IMR-90 (cell line): ENCODE data around the gene SARNP. TPM values are rescaled to one million over a fixed set of nuclear protein-coding genes. Genes with fewer than 3 reads are reported as not detected.

Source experiments
- ATAC-seq: fragments of 200-7000 bp; cut with Tn5 transposase; 2 replicates; pipeline ENCODE4 v1.9.1; 2020; ENCODE audit warnings: low read depth, mild to moderate bottlenecking, moderate library complexity
- BruUV-seq: library from RNA; stranded (reverse); fragments of 400-500 nt; replicated peaks from 2 replicates; lab custom pipeline; 2021; lab: Mats Ljungman, UMichigan
- CTCF ChIA-PET: fragments of 300-600 bp; formaldehyde crosslinking; extraction: SDS; loops from one replicate; lab custom pipeline; 2021; ENCODE audit warnings: antibody characterized with exemption; lab: Yijun Ruan, JAX
- POLR2A ChIA-PET: fragments of 300-600 bp; sonication (Branson Sonifier 250); formaldehyde crosslinking; loops from one replicate; lab custom pipeline; 2022; ENCODE audit warnings: antibody characterized with exemption; ENCODE audit not compliant: unreplicated experiment; lab: Charles Lee
- DNase-seq: peaks from one replicate; pipeline ENCODE4 v3.0.0; 2013
- H2AFZ ChIP-seq: replicated peaks from 2 replicates; pipeline ENCODE3; 2013; ENCODE audit warnings: low read length, mild to moderate bottlenecking; ENCODE audit not compliant: poor library complexity
- H2AK5ac ChIP-seq: 2 replicates; pipeline ENCODE4 v1.6.1; 2013; ENCODE audit warnings: low read depth, low read length, inconsistent platforms
- H2AK9ac ChIP-seq: replicated peaks from 2 replicates; pipeline ENCODE3; 2013; ENCODE audit warnings: mild to moderate bottlenecking, low read depth, low read length, moderate library complexity; ENCODE audit not compliant: poor library complexity
- H2BK120ac ChIP-seq: 2 replicates; pipeline ENCODE4 v1.6.1; 2013; ENCODE audit warnings: low read depth, low read length, inconsistent platforms
- H2BK15ac ChIP-seq: 3 replicates; pipeline ENCODE4 v1.6.1; 2013; ENCODE audit warnings: low read depth, low read length, inconsistent platforms
- H2BK20ac ChIP-seq: 2 replicates; pipeline ENCODE4 v1.6.1; 2013; ENCODE audit warnings: low read depth, mild to moderate bottlenecking, inconsistent platforms, low read length, moderate library complexity
- H2BK5ac ChIP-seq: 2 replicates; pipeline ENCODE4 v1.6.1; 2013; ENCODE audit warnings: mild to moderate bottlenecking, low read depth, low read length, inconsistent platforms; ENCODE audit not compliant: poor library complexity, severe bottlenecking
- H3K14ac ChIP-seq: replicated peaks from 2 replicates; pipeline ENCODE4 v1.6.1; 2013; ENCODE audit warnings: low read depth, low read length, inconsistent platforms
- H3K18ac ChIP-seq: 2 replicates; pipeline ENCODE4 v1.6.1; 2013; ENCODE audit warnings: low read depth, low read length, control low read depth
- H3K23ac ChIP-seq: 2 replicates; pipeline ENCODE4 v1.6.1; 2013; ENCODE audit warnings: low read depth, low read length, inconsistent platforms
- H3K27ac ChIP-seq: 2 replicates; pipeline ENCODE4 v1.5.1; 2013; ENCODE audit warnings: mild to moderate bottlenecking, control low read depth, low read length; ENCODE audit not compliant: insufficient read depth
- H3K27me3 ChIP-seq: 2 replicates; pipeline ENCODE4 v1.6.1; 2013; ENCODE audit warnings: low read length; ENCODE audit not compliant: control insufficient read depth, insufficient read depth
- H3K36me3 ChIP-seq: 2 replicates; pipeline ENCODE4 v1.6.1; 2013; ENCODE audit warnings: low read length, mixed read lengths; ENCODE audit not compliant: control insufficient read depth, insufficient read depth
- H3K4ac ChIP-seq: 2 replicates; pipeline ENCODE4 v1.6.1; 2013; ENCODE audit warnings: low read depth, low read length, inconsistent platforms
- H3K4me1 ChIP-seq: 2 replicates; pipeline ENCODE4 v1.6.1; 2013; ENCODE audit warnings: low read length, mixed read lengths; ENCODE audit not compliant: control insufficient read depth, insufficient read depth
- H3K4me2 ChIP-seq: 2 replicates; pipeline ENCODE4 v1.6.1; 2013; ENCODE audit warnings: low read depth, mild to moderate bottlenecking, control low read depth, low read length, moderate library complexity
- H3K4me3 ChIP-seq: 2 replicates; pipeline ENCODE4 v1.5.1; 2013; ENCODE audit warnings: low read depth, mild to moderate bottlenecking, control low read depth, low read length, moderate library complexity; ENCODE audit not compliant: insufficient read depth
- H3K56ac ChIP-seq: 2 replicates; pipeline ENCODE4 v1.6.1; 2013; ENCODE audit warnings: low read length, inconsistent platforms; ENCODE audit not compliant: insufficient read depth; ENCODE audit errors: extremely low read depth
- H3K79me1 ChIP-seq, 2 experiments: 2 replicates each; pipeline ENCODE4 v1.6.1; 2013; ENCODE audit warnings: low read length in 2 of 2, inconsistent platforms in 1 of 2, low read depth in 1 of 2
- H3K9ac ChIP-seq: 2 replicates; pipeline ENCODE4 v1.6.1; 2013; ENCODE audit warnings: low read depth, low read length, control low read depth
- H3K9me1 ChIP-seq: 2 replicates; pipeline ENCODE4 v1.6.1; 2013; ENCODE audit warnings: low read length, inconsistent platforms; ENCODE audit not compliant: insufficient read depth
- H3K9me3 ChIP-seq: 2 replicates; pipeline ENCODE4 v1.6.1; 2013; ENCODE audit warnings: low read length; ENCODE audit not compliant: control insufficient read depth, insufficient read depth
- H4K20me1 ChIP-seq: 2 replicates; pipeline ENCODE4 v1.6.1; 2013; ENCODE audit warnings: low read length, inconsistent platforms; ENCODE audit not compliant: insufficient read depth
- H4K5ac ChIP-seq: 2 replicates; pipeline ENCODE4 v1.6.1; 2013; ENCODE audit warnings: mild to moderate bottlenecking, low read depth, low read length, control low read depth
- H4K8ac ChIP-seq, 2 experiments: 2 replicates each; pipeline ENCODE4 v1.6.1; 2013; ENCODE audit warnings: low read depth in 2 of 2, low read length in 2 of 2, control low read depth in 1 of 2, inconsistent platforms in 1 of 2
- H4K91ac ChIP-seq: 2 replicates; pipeline ENCODE4 v1.6.1; 2013; ENCODE audit warnings: low read depth, low read length, inconsistent platforms; ENCODE audit not compliant: insufficient read depth
- BHLHE40 ChIP-seq: fragments of 150-350 bp; IDR thresholded peaks from 2 replicates; pipeline ENCODE4 v1.6.1; 2016; ENCODE audit warnings: mild to moderate bottlenecking, low read depth, low read length
- CEBPB ChIP-seq: IDR thresholded peaks from 2 replicates; pipeline ENCODE4 v1.6.1; 2012; ENCODE audit warnings: low read depth, low read length, improper control_type of control experiment
- CHD1 ChIP-seq: IDR thresholded peaks from 2 replicates; pipeline ENCODE4 v1.6.1; 2012; ENCODE audit warnings: low read depth, low read length, improper control_type of control experiment
- FOS ChIP-seq: fragments of 150-350 bp; IDR thresholded peaks from 2 replicates; pipeline ENCODE4 v1.6.1; 2016; ENCODE audit warnings: low read depth, low read length
- MAFK ChIP-seq: IDR thresholded peaks from 2 replicates; pipeline ENCODE4 v1.6.1; 2012; ENCODE audit warnings: low read depth, low read length, improper control_type of control experiment
- MAZ ChIP-seq: IDR thresholded peaks from 2 replicates; pipeline ENCODE4 v1.6.1; 2012; ENCODE audit warnings: low read depth, mild to moderate bottlenecking, low read length, improper control_type of control experiment, moderate library complexity, borderline replicate concordance
- MXI1 ChIP-seq: IDR thresholded peaks from 2 replicates; pipeline ENCODE4 v1.6.1; 2012; ENCODE audit warnings: low read depth, mild to moderate bottlenecking, low read length, moderate library complexity, borderline replicate concordance
- POLR2A ChIP-seq: IDR thresholded peaks from 2 replicates; pipeline ENCODE4 v1.6.1; 2012; ENCODE audit warnings: mild to moderate bottlenecking, low read depth, low read length
- RAD21 ChIP-seq: IDR thresholded peaks from 2 replicates; pipeline ENCODE4 v1.6.1; 2012; ENCODE audit warnings: low read length, improper control_type of control experiment
- RFX5 ChIP-seq: IDR thresholded peaks from 2 replicates; pipeline ENCODE4 v1.8.0; 2012; ENCODE audit warnings: low read depth, mild to moderate bottlenecking, low read length, moderate library complexity
- SMC3 ChIP-seq: fragments of 150-350 bp; IDR thresholded peaks from 2 replicates; pipeline ENCODE4 v1.6.1; 2016; ENCODE audit warnings: low read depth, mild to moderate bottlenecking, antibody characterized with exemption, low read length, moderate library complexity
- USF2 ChIP-seq: fragments of 150-350 bp; IDR thresholded peaks from 2 replicates; pipeline ENCODE4 v1.6.1; 2017; ENCODE audit warnings: mild to moderate bottlenecking, antibody characterized with exemption, low read length, low read depth
- whole genome bisulfite sequencing, 2 experiments: methylation state at CpG; one replicate each; pipeline versions ENCODE4 v1.1.5 to v1.1.7; 2013; ENCODE audit warnings: missing lambda C conversion rate in 2 of 2; ENCODE audit not compliant: insufficient read length in 1 of 2; ENCODE audit errors: extremely low coverage in 2 of 2; 5-methylcytosine and 5-hydroxymethylcytosine counted together
- dilution Hi-C: fragments of 300-500 bp; cut with HindIII; formaldehyde crosslinking; loops from one replicate; pipeline ENCODE4 v1.14.3; 2018; ENCODE audit warnings: low sequenced_read_pairs; ENCODE audit not compliant: unreplicated experiment
- in situ Hi-C: fragments of 300-500 bp; cut with MboI; formaldehyde crosslinking; loops from 3 replicates; pipeline ENCODE4 v1.14.3; 2019; ENCODE audit warnings: low sequenced_read_pairs, inconsistent platforms, mixed read lengths
- intact Hi-C: fragments of 100-400 bp; cut with micrococcal nuclease; formaldehyde crosslinking; loops from 2 replicates; pipeline ENCODE4 v1.10.0; 2022
- polyA plus RNA-seq, 3 experiments: library from polyadenylated mRNA; depleted of rRNA; stranded (reverse); fragments of >200 nt; gene quantifications; 2 replicates each; pipeline ENCODE4 v1.2.3, GENCODE V29; 2012; ENCODE audit warnings: low replicate concordance in 1 of 3
- total RNA-seq: library from RNA; depleted of rRNA; stranded (reverse); fragments of >200 nt; gene quantifications from 2 replicates; pipeline ENCODE4 v1.2.3, GENCODE V29; 2012
- TF ChIP-seq, protein P1 (sequence below): conservative IDR thresholded peaks from 2 replicates; pipeline ENCODE4 v1.5.1; 2012; ENCODE audit warnings: mild to moderate bottlenecking, low read depth, low read length, improper control_type of control experiment

The SARNP gene
- total and polyA plus RNA-seq, 2 of the 4 experiments (the other 2 are of a cell fraction), result 46.8 to 103 TPM

- TF ChIP-seq, protein P1, sequence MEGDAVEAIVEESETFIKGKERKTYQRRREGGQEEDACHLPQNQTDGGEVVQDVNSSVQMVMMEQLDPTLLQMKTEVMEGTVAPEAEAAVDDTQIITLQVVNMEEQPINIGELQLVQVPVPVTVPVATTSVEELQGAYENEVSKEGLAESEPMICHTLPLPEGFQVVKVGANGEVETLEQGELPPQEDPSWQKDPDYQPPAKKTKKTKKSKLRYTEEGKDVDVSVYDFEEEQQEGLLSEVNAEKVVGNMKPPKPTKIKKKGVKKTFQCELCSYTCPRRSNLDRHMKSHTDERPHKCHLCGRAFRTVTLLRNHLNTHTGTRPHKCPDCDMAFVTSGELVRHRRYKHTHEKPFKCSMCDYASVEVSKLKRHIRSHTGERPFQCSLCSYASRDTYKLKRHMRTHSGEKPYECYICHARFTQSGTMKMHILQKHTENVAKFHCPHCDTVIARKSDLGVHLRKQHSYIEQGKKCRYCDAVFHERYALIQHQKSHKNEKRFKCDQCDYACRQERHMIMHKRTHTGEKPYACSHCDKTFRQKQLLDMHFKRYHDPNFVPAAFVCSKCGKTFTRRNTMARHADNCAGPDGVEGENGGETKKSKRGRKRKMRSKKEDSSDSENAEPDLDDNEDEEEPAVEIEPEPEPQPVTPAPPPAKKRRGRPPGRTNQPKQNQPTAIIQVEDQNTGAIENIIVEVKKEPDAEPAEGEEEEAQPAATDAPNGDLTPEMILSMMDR, result no peak
- TF ChIP-seq CEBPB (no peak), RAD21 (no peak), CHD1 (no peak), RFX5 (no peak)
Observed at GRCh38 chr12:55736076-55736475, 81.4 kb downstream of the SARNP start (continued).

DNA sequence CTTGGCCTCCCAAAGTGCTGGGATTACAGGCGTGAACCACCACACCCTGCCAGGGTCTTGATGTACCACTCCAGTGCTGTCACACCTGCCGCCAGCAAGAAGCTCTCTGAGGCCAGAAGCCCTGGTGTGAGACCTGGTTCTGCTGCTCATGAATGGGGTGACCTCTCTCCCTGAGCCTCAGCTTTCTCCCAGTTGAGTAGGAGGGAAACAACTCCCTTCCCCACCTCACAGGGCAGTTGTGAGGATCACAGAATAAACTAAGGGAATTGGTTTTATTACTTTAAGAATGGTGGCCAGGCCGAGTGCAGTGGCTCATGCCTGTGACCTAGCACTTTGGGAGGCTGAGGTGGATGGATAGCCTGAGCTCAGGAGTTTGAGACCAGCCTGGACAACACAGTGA lies 82.9 kb downstream of the SARNP start:
- no peak for DNase-seq
- peaks cover 8% of the 10 kb centered on the region for H3K4me1 ChIP-seq
- dilution Hi-C loops (no loop called here), intact Hi-C loops (no loop called here), in situ Hi-C loops (no loop called here)
- H3K79me1 ChIP-seq, result peaks cover 0 to 44% of the 10 kb centered on the region in 2 experiments; a peak in 2 of 4 replicates
- H4K5ac ChIP-seq, result no peak overlapping the region
- H4K91ac ChIP-seq, result no peak overlapping the region
- H3K14ac ChIP-seq, result no peak overlapping the region
- H3K23ac ChIP-seq, result no peak overlapping the region
- H2BK15ac ChIP-seq, result no peak overlapping the region
- H3K4ac ChIP-seq, result no peak overlapping the region
- POLR2A ChIA-PET, result no interaction called here
- H2AK9ac ChIP-seq, result no peak overlapping the region
- H2BK20ac ChIP-seq, result no peak overlapping the region
- no peak overlapping the region for H3K56ac ChIP-seq
- H2AK5ac ChIP-seq, result no peak overlapping the region
- H3K27me3 ChIP-seq, result no peaks in the 10 kb centered on the region
- H3K4me3 ChIP-seq, result no peak overlapping the region
- H4K8ac ChIP-seq, result no peak overlapping the region
- WGBS, 2 experiments, result no CpG with 5 or more reads among the region's 3 CpGs
- no TSS peak for BruUV-seq
- H3K27ac ChIP-seq, result no peak overlapping the region
- no peak overlapping the region for H2AFZ ChIP-seq
- no peak overlapping the region for H3K4me2 ChIP-seq
- no peak overlapping the region for H3K18ac ChIP-seq
- H3K36me3 ChIP-seq, result no peaks in the 10 kb centered on the region
- H4K20me1 ChIP-seq, result peaks cover 9% of the 10 kb centered on the region; the same call in 1 of the 2 replicates
- no peak overlapping the region for H2BK120ac ChIP-seq
- no peak for ATAC-seq
- no peaks in the 10 kb centered on the region for H3K9me3 ChIP-seq
- 0 out of 2 replicates have a peak, but pooled peaks cover 3% of the 10 kb centered on the region for H3K9me1 ChIP-seq
- H3K9ac ChIP-seq, result no peak overlapping the region
- CTCF ChIA-PET, result no interaction called here
- no peak overlapping the region for H2BK5ac ChIP-seq
- TF ChIP-seq MXI1 (no peak), CHD1 (no peak), SMC3 (no peak), CEBPB (no peak), RAD21 (no peak), FOS (no peak), RFX5 (no peak), USF2 (no peak), POLR2A (no peak), MAZ (no peak), BHLHE40 (no peak), MAFK (no peak)
- TF ChIP-seq, protein P1, result no peak
